ENCODE measurements around the gene MORC2.

MORC2 gene

GRCh38 chr22:30905696-30906341, 62.8 kb downstream of the MORC2 start:
- TF ChIP-seq CTCF (IDR thresholded peaks at IDR 0.05; ENCODE audit: borderline replicate concordance, extremely low read depth, low read length, poor library complexity, severe bottlenecking) (no peak), EZH2 (IDR thresholded peaks at IDR 0.05; ENCODE audit: borderline replicate concordance, low read depth, low read length, severe bottlenecking) (no peak)
- H4K20me1 ChIP-seq (ENCODE audit: insufficient read depth, low read length), result no peaks in the 10 kb centered on the region
- H3K79me2 ChIP-seq (ENCODE audit: insufficient read depth, low read length), result no peaks in the 10 kb centered on the region
- no peaks in the 10 kb centered on the region for H3K4me1 ChIP-seq (ENCODE audit: insufficient read depth, low read length)
- H3K27me3 ChIP-seq (ENCODE audit: insufficient read depth, low read length, poor library complexity), result peaks cover 7% of the 10 kb centered on the region
- no peak overlapping the region for H3K4me2 ChIP-seq (ENCODE audit: insufficient read depth, low read length)
- no peak overlapping the region for H3K9ac ChIP-seq (ENCODE audit: low read depth, low read length)
- no peak overlapping the region for H3K27ac ChIP-seq (ENCODE audit: low read length)
- no peak overlapping the region for H2AFZ ChIP-seq (ENCODE audit: low read depth, low read length)
- no peaks in the 10 kb centered on the region for H3K36me3 ChIP-seq (ENCODE audit: insufficient read depth, low read length)
- ATAC-seq (ENCODE audit: insufficient read depth, low read depth) (no peak), DNase-seq (no peak)
- H3K9me3 ChIP-seq (ENCODE audit: insufficient read depth, low read length, severe bottlenecking), result no peaks in the 10 kb centered on the region
- no peak overlapping the region for H3K4me3 ChIP-seq (ENCODE audit: low read depth in 1 of 2, low read length in 2 of 2)

- no peak overlapping the region for H3K4me3 ChIP-seq (ENCODE audit: low read depth in 1 of 2, low read length in 2 of 2)
- ATAC-seq (ENCODE audit: insufficient read depth, low read depth) (no peak), DNase-seq (no peak)
- H4K20me1 ChIP-seq (ENCODE audit: insufficient read depth, low read length), result no peaks in the 10 kb centered on the region
- TF ChIP-seq CTCF (IDR thresholded peaks at IDR 0.05; ENCODE audit: borderline replicate concordance, extremely low read depth, low read length, poor library complexity, severe bottlenecking) (no peak), EZH2 (IDR thresholded peaks at IDR 0.05; ENCODE audit: borderline replicate concordance, low read depth, low read length, severe bottlenecking) (no peak)
- no peaks in the 10 kb centered on the region for H3K79me2 ChIP-seq (ENCODE audit: insufficient read depth, low read length)
- no peak overlapping the region for H3K27ac ChIP-seq (ENCODE audit: low read length)
- H3K4me1 ChIP-seq (ENCODE audit: insufficient read depth, low read length), result no peaks in the 10 kb centered on the region
- H3K36me3 ChIP-seq (ENCODE audit: insufficient read depth, low read length), result no peaks in the 10 kb centered on the region
- H2AFZ ChIP-seq (ENCODE audit: low read depth, low read length), result no peak overlapping the region
- H3K4me2 ChIP-seq (ENCODE audit: insufficient read depth, low read length), result no peak overlapping the region
- no peak overlapping the region for H3K9ac ChIP-seq (ENCODE audit: low read depth, low read length)
- peaks cover 5% of the 10 kb centered on the region for H3K9me3 ChIP-seq (ENCODE audit: insufficient read depth, low read length, severe bottlenecking)
- H3K27me3 ChIP-seq (ENCODE audit: insufficient read depth, low read length, poor library complexity), result peaks cover 7% of the 10 kb centered on the region
Observed at GRCh38 chr22:30903876-30904460, 64.6 kb downstream of the MORC2 start.

- no peaks in the 10 kb centered on the region for H3K36me3 ChIP-seq (ENCODE audit: insufficient read depth, low read length)
- no peak overlapping the region for H3K4me3 ChIP-seq (ENCODE audit: low read depth in 1 of 2, low read length in 2 of 2)
- no peak overlapping the region for H3K27ac ChIP-seq (ENCODE audit: low read length)
- TF ChIP-seq CTCF (IDR thresholded peaks at IDR 0.05; ENCODE audit: borderline replicate concordance, extremely low read depth, low read length, poor library complexity, severe bottlenecking) (no peak), EZH2 (IDR thresholded peaks at IDR 0.05; ENCODE audit: borderline replicate concordance, low read depth, low read length, severe bottlenecking) (no peak)
- H3K9ac ChIP-seq (ENCODE audit: low read depth, low read length), result no peak overlapping the region
- H4K20me1 ChIP-seq (ENCODE audit: insufficient read depth, low read length), result no peaks in the 10 kb centered on the region
- H3K9me3 ChIP-seq (ENCODE audit: insufficient read depth, low read length, severe bottlenecking), result peaks cover 5% of the 10 kb centered on the region
- ATAC-seq (ENCODE audit: insufficient read depth, low read depth) (no peak), DNase-seq (no peak)
- no peak overlapping the region for H2AFZ ChIP-seq (ENCODE audit: low read depth, low read length)
- no peak overlapping the region for H3K4me2 ChIP-seq (ENCODE audit: insufficient read depth, low read length)
- peaks cover 3% of the 10 kb centered on the region for H3K27me3 ChIP-seq (ENCODE audit: insufficient read depth, low read length, poor library complexity)
- H3K4me1 ChIP-seq (ENCODE audit: insufficient read depth, low read length), result no peaks in the 10 kb centered on the region
- no peaks in the 10 kb centered on the region for H3K79me2 ChIP-seq (ENCODE audit: insufficient read depth, low read length)
Observed at GRCh38 chr22:30902496-30903357, 65.8 kb downstream of the MORC2 start.

All from DND-41 (cell line).